GM21528 (cell line): Measurements from ENCODE around the gene NUP62.

Experiments
- ATAC-seq: cut with Tn5 transposase; IDR thresholded peaks from one replicate; pipeline ENCODE4 v1.9.1; 2021; ENCODE audit warnings: mild to moderate bottlenecking, moderate library complexity; ENCODE audit not compliant: unreplicated experiment, low FRiP score

Gene NUP62

DNA sequence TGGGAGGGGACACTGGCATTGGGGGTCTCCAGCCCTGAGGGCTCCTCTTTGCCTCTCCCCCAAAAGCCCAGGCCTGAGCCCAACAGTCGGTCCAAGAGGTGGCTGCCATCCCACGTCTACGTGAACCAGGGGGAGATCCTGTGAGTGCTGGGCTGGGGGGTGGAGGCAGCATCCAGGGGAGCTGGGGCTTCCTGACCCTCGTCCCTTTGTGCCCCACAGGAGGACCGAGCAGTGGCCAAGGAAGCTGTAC lies 71.5 kb downstream of the NUP62 start:
- no peak for ATAC-seq

DNA sequence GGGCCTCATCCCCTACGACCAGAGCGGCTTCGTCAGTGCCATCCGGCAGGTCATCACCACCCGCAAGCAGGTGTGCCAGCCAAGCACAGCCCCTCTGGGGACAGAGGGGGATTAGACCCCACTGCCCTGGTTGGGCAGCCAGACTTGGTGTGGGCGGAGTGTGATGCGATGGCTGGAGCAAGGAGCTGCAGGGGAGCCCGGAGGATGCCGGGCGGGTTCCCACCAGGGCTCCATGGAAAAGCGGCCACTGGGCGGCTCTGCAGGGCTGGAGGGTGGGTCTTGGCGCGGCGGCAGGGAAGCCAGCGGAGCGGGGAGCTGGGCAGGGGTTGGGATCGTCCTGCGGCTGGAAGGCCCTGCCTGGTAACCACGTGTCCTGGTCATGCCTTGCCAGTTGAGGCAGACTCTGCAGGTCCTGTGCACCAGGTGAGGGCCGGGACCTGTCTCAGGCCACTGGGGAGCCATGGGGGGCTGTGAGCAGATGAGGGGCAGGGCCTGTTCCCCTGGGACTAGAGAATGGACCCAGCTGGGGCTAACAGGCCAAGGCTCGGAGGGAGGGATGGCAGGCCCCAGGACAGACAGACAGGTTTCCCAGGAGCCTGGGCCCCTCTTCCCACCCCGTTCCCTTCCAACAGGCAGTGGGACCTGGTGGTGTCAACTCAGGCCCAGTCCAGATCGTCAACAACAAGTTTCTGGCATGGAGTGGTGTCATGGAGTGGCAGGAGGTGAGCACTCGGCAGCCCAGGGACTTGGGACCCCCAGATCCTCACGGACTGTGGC lies 72.1 kb downstream of the NUP62 start:
- no peak for ATAC-seq
